Stimulated activated CD4-positive, alpha-beta T cell treated with anti-CD3 and anti-CD28 coated beads, Interleukin-4, amount 100 ng/mL, for 24 hours (primary cell): ENCODE data around the gene OR56A5.
"Not testable (repeated sequence)": the region's sequence is repeated elsewhere in the genome, so short reads cannot be mapped to it uniquely, and the experiment has no call there.

Experiments used
- DNase-seq: peaks from one replicate; pipeline ENCODE4 v3.0.0-alpha.2; 2020

Gene OR56A5, protein sequence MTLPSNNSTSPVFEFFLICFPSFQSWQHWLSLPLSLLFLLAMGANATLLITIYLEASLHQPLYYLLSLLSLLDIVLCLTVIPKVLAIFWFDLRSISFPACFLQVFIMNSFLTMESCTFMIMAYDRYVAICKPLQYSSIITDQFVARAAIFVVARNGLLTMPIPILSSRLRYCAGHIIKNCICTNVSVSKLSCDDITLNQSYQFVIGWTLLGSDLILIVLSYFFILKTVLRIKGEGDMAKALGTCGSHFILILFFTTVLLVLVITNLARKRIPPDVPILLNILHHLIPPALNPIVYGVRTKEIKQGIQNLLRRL

DNA sequence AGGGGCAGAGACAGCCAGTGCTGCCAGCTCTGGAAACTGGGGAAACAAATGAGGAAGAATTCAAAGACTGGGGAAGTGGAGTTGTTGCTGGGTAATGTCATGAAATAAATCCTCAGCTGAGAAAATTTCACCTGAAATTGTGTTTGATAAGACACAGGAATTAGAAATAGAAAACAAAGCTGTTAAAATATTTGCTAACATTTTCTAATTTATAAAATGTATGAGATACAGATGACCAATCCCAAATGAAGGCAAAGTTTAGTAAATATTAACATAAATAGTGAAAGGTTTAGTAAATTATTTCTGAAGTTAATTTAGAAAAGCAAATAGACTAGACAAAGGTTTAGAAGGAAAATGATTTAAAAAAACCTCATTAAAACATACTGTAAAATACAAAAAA, at the start of gene OR56A5:
Gene OR56A5, minus strand, starts transcription at position 101 of the 400 bp plus-strand sequence. Its CDS starts 0 bp downstream, at position 101.
- DNase-seq, result no peak

DNA sequence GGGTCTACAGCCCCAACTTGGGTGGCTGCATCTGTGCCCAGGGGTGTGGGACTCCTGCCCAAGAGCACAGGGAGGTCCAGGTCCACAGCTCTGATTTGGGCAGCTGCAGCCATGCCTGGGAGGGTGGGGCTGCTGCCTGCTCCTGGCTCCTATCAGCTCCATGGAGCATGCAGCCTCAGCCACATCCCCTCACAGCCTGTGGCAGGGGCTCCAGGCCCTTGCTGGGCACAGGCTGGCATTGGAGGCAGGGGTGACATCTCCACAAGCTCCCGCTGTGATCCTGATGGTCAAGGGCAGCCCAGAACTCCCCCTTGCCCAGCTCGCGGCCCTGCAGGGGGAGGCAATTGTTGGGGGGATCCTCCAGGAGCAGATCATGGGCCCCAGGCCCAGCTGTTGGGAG, 44.7 kb upstream of the OR56A5 start:
- no peak for DNase-seq

- no peak for DNase-seq
Measured at GRCh38 chr11:6012035-6012668, 43.9 kb upstream of the OR56A5 start.

DNA sequence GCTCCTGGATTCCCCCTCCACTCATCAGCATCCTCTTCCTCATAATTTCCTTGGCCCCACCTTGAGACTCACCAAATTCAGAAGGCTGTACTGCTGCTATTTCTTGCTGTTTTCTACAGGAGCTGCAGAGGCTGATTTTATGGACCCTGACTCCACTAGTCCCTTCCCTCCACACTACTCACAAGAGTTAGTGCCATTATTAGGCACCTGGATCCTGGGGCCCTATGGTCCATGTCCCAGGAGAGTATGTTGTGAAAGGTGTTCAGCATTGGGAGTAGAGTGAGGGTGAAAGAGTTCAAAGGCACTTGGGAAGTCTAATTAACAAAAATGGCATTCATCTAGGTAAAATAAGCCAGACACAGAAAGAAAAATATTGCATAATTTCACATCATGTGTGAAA, 38.6 kb upstream of the OR56A5 start, which contains the start of gene OR56A4:
Gene OR56A4, minus strand, starts transcription at position 101 of the 400 bp plus-strand sequence. CDS start 3,954 bp downstream, outside the sequence.
- DNase-seq, result no peak

DNA sequence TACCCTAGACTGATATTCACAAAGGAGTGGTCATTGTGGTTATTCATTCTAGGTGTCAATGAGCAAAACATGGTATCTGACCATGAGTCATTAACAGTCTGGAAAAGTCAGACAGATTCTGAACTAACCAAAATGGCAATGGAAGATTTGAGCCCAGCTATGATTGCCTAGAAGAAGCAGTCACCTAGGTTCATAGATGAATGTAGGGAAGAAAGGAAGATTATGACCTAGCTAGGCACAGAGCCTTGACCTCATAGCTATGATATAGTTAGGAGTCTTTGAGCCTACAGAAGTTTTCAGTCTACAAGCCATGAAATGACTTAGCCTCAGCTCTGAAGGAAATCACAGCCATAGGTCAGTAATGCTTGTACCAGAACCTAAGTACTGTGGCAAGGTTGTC, 38.1 kb upstream of the OR56A5 start:
- no peak for DNase-seq

- DNase-seq, result no peak
Measured at GRCh38 chr11:6002202-6002699, 34.0 kb upstream of the OR56A5 start.

DNA sequence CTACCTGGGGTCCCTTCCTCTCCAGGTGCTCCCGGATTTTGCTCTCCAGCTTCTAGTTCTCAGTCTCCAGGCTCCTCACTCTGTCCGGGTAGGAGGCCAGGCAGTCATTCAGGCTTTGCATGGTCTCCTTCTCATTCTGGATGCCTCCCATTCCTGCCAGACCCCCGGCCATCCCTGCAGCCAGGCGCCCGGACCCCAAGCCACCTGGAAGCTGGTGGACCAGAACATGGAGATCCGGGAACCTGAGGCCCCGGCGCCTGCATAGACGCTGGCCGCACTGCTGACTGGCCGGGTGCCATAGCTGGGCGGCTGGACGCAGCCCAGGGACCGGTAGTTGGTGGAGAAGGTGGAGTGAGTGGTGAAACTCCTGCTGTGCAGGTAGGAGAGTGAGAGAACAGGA, 26.5 kb upstream of the OR56A5 start:
- no peak for DNase-seq

DNA sequence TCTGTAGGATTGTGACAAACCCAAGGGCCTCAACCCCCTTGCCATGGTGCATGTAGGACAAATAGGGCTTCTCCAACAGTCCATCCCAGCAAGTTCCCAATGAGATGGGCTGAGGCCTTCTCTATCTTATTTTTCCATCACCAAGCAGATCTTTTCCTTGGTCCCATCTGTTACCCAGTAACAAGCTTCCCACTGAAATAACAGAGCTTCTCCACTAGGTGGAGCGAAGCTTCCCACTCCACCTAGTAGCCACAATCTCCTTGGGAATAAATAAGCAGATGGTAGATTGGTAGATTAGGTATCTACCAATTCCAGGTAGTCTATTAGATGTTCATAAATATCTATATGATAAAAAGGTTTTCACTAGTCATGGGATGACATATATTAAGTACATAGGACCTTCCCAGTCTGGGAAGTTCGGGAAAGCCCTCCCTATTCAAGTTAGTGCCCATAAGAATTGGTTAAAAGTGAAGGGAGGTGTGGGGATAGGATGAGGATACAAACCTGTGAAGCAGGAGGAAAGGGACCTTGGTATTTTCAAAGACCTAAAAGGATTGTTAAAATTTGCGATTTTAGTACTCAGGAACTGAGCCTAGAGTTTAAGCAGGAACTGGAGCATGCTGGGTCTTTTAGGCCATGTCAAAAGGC, 24.4 kb upstream of the OR56A5 start:
- DNase-seq, result no peak

DNA sequence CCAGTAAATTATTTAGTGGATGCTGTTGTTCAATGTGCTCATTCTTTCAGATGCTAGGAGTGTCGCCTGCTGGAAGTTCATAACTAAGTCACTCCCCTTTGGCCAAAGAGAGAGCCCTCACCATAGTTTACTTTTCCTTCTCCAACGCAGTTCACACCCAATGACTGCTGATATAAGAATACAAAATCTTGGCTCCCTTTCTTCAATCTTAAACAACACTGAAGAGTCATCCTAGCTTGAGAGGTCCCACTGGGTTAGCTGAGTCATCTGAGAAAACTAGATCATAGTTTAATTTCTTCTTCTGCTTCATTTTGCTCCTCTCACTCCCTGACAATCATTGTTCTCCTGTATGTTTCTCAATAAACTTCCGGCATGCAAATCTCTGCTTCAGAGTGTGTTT, 23.9 kb upstream of the OR56A5 start:
- no peak for DNase-seq

DNA sequence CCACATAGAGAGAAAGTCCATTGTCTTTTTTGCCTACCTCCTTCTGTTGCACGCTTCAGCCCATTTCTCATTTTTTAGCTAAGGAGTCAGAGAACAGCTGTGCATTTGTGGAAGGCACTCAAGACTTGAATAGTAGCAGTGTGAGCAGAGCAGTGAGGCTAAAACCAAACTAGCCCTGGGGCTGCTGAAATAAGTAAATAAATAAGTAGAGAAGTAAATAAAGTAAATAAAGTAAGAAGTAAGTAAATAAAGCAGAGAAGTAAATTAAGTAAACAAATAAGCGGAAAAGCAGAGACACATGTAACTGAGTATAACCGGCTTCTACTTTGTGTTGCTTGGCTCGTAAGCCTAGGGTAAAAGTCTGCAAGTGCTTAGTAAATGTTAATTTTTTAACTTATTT, 20.9 kb upstream of the OR56A5 start:
- DNase-seq, result no peak

DNA sequence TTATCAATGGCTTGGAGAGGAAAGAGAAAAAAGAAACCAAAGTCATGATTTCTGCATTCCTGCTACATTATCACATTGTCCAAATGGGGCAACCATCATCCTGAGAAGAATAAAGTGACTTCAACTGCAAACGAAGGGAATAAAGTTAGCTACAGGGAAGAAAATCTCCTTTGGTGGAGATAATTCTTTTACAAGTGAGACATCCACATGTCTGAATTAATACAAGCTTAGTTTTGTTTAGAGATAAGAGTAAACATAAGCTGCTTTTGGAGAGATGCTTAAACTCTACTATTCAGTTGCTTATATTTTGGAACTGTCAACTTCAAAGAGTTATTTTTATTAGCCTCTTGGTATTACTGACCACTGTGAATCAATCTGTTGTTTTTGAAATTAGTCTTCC, 18.6 kb upstream of the OR56A5 start, which contains the start of gene OR52L1:
Gene OR52L1, minus strand, starts transcription at position 101 of the 400 bp plus-strand sequence. Its CDS starts 55 bp downstream, at position 46.
- no peak for DNase-seq

DNA sequence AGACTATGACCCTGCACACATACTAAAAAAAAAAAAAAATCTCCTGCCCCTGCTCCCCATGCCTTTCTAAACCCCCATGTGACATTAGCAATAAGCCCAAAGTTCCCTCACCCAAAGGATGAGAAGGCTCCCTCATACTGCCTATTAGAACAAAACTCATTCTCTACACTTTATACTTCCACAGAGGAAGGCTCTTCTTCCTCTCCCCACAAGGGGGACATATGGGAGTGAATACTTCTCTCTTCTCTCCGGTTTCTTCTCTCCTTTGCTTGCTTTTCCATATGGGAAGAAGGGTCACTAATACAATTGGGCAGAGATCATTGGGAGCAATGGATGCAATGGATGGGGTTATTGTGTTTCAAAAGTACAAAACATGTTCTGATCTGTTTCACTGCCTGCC, 15.1 kb upstream of the OR56A5 start:
- DNase-seq, result no peak

GRCh38 chr11:5973530-5973929, 5.2 kb upstream of the OR56A5 start:
- no peak for DNase-seq

- DNase-seq, result no peak
Measured at GRCh38 chr11:5967708-5968107, 586 bp downstream of the OR56A5 start.

- no peak for DNase-seq
Measured at GRCh38 chr11:5966958-5967357, 1.3 kb downstream of the OR56A5 start.

GRCh38 chr11:5960704-5961320, 7.5 kb downstream of the OR56A5 start:
- DNase-seq, result not testable (repeated sequence)

DNA sequence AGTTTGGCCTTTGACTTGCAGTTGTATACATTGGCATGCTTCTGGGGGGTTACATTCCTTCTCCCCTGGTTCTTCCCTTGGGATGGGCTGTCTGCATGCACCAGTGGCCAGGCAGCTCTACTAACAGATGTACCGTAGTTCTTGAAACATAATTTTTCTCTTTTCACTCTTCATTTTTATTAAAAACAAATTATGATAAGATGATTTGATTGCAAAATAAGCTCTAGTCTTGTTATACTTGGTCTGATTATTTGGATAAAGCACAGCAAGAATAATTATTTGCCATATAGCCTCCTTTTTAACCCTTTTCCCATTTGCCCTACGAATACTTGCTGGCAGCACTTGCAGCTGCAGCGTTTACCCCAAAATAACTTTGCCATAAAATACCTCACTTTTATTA, 12.7 kb downstream of the OR56A5 start:
- no peak for DNase-seq

DNA sequence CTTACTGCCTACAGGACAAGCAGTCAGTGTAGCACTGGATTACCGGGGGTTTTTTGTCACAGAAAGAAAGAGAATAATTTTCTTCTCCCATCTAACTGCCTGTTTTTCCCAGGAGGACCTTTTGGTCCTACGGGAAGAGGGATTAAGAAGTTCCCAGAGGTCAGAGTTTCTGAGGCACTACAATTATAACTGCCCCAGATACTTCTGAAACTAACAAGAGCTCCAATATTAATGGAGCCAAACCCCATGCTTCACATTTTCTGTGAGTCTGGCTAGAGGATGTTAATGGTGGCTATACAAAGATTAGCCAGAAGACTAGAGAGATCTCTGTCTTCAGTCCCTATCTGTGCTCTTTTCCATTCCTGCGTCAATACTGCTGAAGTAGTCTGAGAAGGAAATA, 26.3 kb downstream of the OR56A5 start, which contains the start of gene OR56A3:
Gene OR56A3, plus strand, starts transcription at position 301 of the 400 bp plus-strand sequence. CDS start 5,096 bp downstream, outside the sequence.
- no peak for DNase-seq

- no peak for DNase-seq
Measured at GRCh38 chr11:5940748-5941147, 27.5 kb downstream of the OR56A5 start.

DNA sequence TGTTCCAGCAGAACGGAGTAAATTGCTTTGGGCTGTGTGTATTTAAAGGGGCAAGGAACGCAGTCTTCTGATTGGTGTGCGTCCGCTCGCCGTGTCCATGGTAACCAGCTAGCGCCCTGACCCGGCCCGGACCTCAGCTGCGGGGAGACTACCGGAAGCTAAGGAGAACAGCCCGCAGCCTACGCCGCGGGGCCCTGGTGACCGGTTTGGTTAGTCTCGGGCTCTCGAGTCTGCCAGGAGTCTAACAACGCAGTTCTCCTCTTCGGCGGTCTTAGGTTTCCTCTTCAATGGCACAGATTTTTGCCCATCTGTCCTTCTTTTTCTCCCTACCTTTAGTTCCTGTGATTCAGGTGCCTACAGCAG, 29.7 kb downstream of the OR56A5 start:
- no peak for DNase-seq

- no peak for DNase-seq
Measured at GRCh38 chr11:5937868-5938602, 30.3 kb downstream of the OR56A5 start.

- DNase-seq, result no peak
Measured at GRCh38 chr11:5933116-5933515, 35.2 kb downstream of the OR56A5 start.
